GM12872 (cell line): Measurements from ENCODE around the gene DAAM2.

Source experiments
- CTCF ChIP-seq: IDR thresholded peaks from 3 replicates; pipeline ENCODE4 v1.5.1; 2011; ENCODE audit warnings: low read depth, mild to moderate bottlenecking, low read length, moderate library complexity; ENCODE audit not compliant: insufficient read depth

The DAAM2 gene

GRCh38 chr6:39938773-39939654 lies 146.8 kb downstream of the DAAM2 start:
- TF ChIP-seq CTCF = no peak

GRCh38 chr6:39941138-39941537 lies 149.0 kb downstream of the DAAM2 start:
- no peak for TF ChIP-seq CTCF

GRCh38 chr6:39941820-39942219 lies 149.6 kb downstream of the DAAM2 start:
- no peak for TF ChIP-seq CTCF

GRCh38 chr6:39942903-39943580 lies 150.9 kb downstream of the DAAM2 start:
- no peak for TF ChIP-seq CTCF

GRCh38 chr6:39945626-39946025 lies 153.4 kb downstream of the DAAM2 start:
- TF ChIP-seq CTCF = no peak

- no peak for TF ChIP-seq CTCF
Observed at GRCh38 chr6:39947611-39948068, 155.5 kb downstream of the DAAM2 start.

GRCh38 chr6:39948199-39948791 lies 156.1 kb downstream of the DAAM2 start:
- no peak for TF ChIP-seq CTCF
